ENCODE data around the gene USP12.
"Not testable (repeated sequence)": the region's sequence is repeated elsewhere in the genome, so short reads cannot be mapped to it uniquely, and the experiment has no call there.

The USP12 gene

GRCh38 chr13:27147530-27148170 lies 24.0 kb downstream of the USP12 start:
- DNase-seq = no peak

GRCh38 chr13:27141746-27142145 lies 29.9 kb downstream of the USP12 start:
- DNase-seq = no peak

- not testable (repeated sequence) for DNase-seq
Observed at GRCh38 chr13:27141159-27141558, 30.5 kb downstream of the USP12 start.

- DNase-seq = no peak
Observed at GRCh38 chr13:27140060-27140459, 31.6 kb downstream of the USP12 start.

GRCh38 chr13:27139565-27139964 lies 32.0 kb downstream of the USP12 start:
- DNase-seq = no peak

GRCh38 chr13:27138457-27139093 lies 33.0 kb downstream of the USP12 start:
- DNase-seq = no peak

- no peak for DNase-seq
Observed at GRCh38 chr13:27137759-27138158, 33.9 kb downstream of the USP12 start.

- DNase-seq = no peak
Observed at GRCh38 chr13:27135023-27135422, 36.6 kb downstream of the USP12 start.

GRCh38 chr13:27133889-27134288 lies 37.7 kb downstream of the USP12 start:
- no peak for DNase-seq

GRCh38 chr13:27132538-27132937 lies 39.1 kb downstream of the USP12 start:
- DNase-seq = no peak

- DNase-seq = no peak
Observed at GRCh38 chr13:27131906-27132305, 39.7 kb downstream of the USP12 start.

GRCh38 chr13:27130979-27131623 lies 40.5 kb downstream of the USP12 start:
- peak; percentile 73 for DNase-seq

GRCh38 chr13:27130223-27130978 lies 41.2 kb downstream of the USP12 start:
- DNase-seq = peak; percentile 64

- DNase-seq = no peak
Observed at GRCh38 chr13:27128825-27129627, 42.6 kb downstream of the USP12 start.

GRCh38 chr13:27126859-27127258 lies 44.8 kb downstream of the USP12 start:
- no peak for DNase-seq

- no peak for DNase-seq
Observed at GRCh38 chr13:27125357-27126282, 46.0 kb downstream of the USP12 start.

GRCh38 chr13:27124571-27124970 lies 47.0 kb downstream of the USP12 start:
- no peak for DNase-seq

GRCh38 chr13:27123445-27123844 lies 48.2 kb downstream of the USP12 start:
- DNase-seq = not testable (repeated sequence)

GRCh38 chr13:27122036-27122435 lies 49.6 kb downstream of the USP12 start:
- DNase-seq = no peak

- DNase-seq = no peak
Observed at GRCh38 chr13:27120811-27121210, 50.8 kb downstream of the USP12 start.

- no peak for DNase-seq
Observed at GRCh38 chr13:27120011-27120410, 51.6 kb downstream of the USP12 start.
